Right lobe of liver (tissue), 6 donors: Measurements from ENCODE around the gene PON2. TPM values are rescaled to one million over a fixed set of nuclear protein-coding genes. Genes with fewer than 3 reads are reported as not detected.
A peak's percentile ranks its signal among the peaks of the same experiment; 100 is the strongest.

ENCODE experiments used
- ATAC-seq, 4 donors: fragments of 200-7000 bp; cut with Tn5 transposase; one replicate each; pipeline ENCODE4 v1.9.1; 2020; ENCODE audit warnings: mild to moderate bottlenecking in 4 of 4, moderate library complexity in 4 of 4
- DNase-seq, 3 donors: peaks; one replicate each; pipeline ENCODE4 v3.0.0-alpha.2; 2020
- H3K27ac ChIP-seq, 3 donors: fragments of 200-600 bp; one replicate each; pipeline ENCODE4 v1.8.0; 2022
- H3K27me3 ChIP-seq, 2 donors: fragments of 200-600 bp; one replicate each; pipeline ENCODE4 v1.8.0; 2022
- H3K36me3 ChIP-seq, 4 donors: fragments of 200-600 bp; sonication (generic) in 1 of 4; one replicate each; pipeline versions ENCODE4 v1.5.1 to v1.8.0; 2017 to 2022; ENCODE audit warnings: control low read depth in 1 of 4
- H3K4me1 ChIP-seq, 4 donors: fragments of 200-600 bp; sonication (generic) in 1 of 4; one replicate each; pipeline versions ENCODE4 v1.5.1 to v1.8.0; 2017 to 2022; ENCODE audit warnings: control low read depth in 1 of 4
- H3K4me3 ChIP-seq, 3 donors: fragments of 200-600 bp; one replicate each; pipeline ENCODE4 v1.8.0; 2022
- H3K9me3 ChIP-seq, 4 donors: fragments of 200-600 bp; sonication (generic) in 1 of 4; one replicate each; pipeline versions ENCODE4 v1.5.1 to v1.8.0; 2017 to 2022; ENCODE audit warnings: control low read depth in 1 of 4
- POLR2A ChIP-seq: fragments of 450-650 bp; IDR thresholded peaks from one replicate; pipeline ENCODE4 v1.6.1; 2017; ENCODE audit warnings: antibody characterized with exemption, mild to moderate bottlenecking
- WGBS: methylation state at CpG from one replicate; pipeline ENCODE4 v1.1.6; 2018; ENCODE audit warnings: low coverage, low lambda C conversion rate; ENCODE audit not compliant: insufficient coverage; ENCODE audit errors: missing lambda C conversion rate; 5-methylcytosine and 5-hydroxymethylcytosine counted together
- intact Hi-C, 2 donors: fragments of 100-400 bp; cut with DNase I; formaldehyde crosslinking; loops; one replicate each; pipeline versions ENCODE4 v1.11.2 to v1.14.1; 2022
- total RNA-seq, 6 experiments: library from RNA; depleted of rRNA in 2 of 6; stranded (reverse); fragments of >200 nt in 2 of 6; fragmentation: NEBNext Ultra II Directional in 3 of 6; extraction: Animal tissue kit (Norgen Biotek cat#: 25700) in 3 of 6; gene quantifications; one replicate each; pipeline versions ENCODE4 v1.1.0 to v1.2.4, GENCODE V29; 2016 to 2023
- TF ChIP-seq, protein P1 (sequence below), 4 donors: fragments of 200-600 bp in 3 of 4; fragments of 450-650 bp in 1 of 4; IDR thresholded peaks; one replicate each; pipeline versions ENCODE4 v1.5.1 to v1.8.0; 2016 to 2022; ENCODE audit warnings: antibody characterized with exemption in 4 of 4, mild to moderate bottlenecking in 2 of 4
- donor health status: DM: no; HTN: yes; CAD: no.
- donor health status: DM: no; HTN: no; CAD: no.
- donor health status: DM: no; HTN: no; CAD: no.
- donor health status: DM: no; HTN: yes; CAD: no.
- donor health status: DM: no; HTN: yes; CAD: no.

Gene PON2
- total RNA-seq, 6 experiments from 2014 or later = 78.6 to 273 (median 127) TPM

GRCh38 chr7:95397381-95397780 lies 37.4 kb downstream of the PON2 start:
- H3K36me3 ChIP-seq = no peaks in the 10 kb centered on the region
- ATAC-seq (peak; percentile 16 to 28 (median 18)), DNase-seq (no peak)
- 30% methylated on average over 3 of the region's 3 CpGs for WGBS
- H3K27me3 ChIP-seq = no peaks in the 10 kb centered on the region
- peak overlapping the region; percentile 61 to 96 (median 96) for H3K27ac ChIP-seq
- H3K9me3 ChIP-seq = no peaks in the 10 kb centered on the region
- peaks cover 0 to 40% (median 0%) of the 10 kb centered on the region in 4 donors for H3K4me1 ChIP-seq
- peak overlapping the region; percentile 62 to 73 (median 71) for H3K4me3 ChIP-seq
- TF ChIP-seq, protein P1, sequence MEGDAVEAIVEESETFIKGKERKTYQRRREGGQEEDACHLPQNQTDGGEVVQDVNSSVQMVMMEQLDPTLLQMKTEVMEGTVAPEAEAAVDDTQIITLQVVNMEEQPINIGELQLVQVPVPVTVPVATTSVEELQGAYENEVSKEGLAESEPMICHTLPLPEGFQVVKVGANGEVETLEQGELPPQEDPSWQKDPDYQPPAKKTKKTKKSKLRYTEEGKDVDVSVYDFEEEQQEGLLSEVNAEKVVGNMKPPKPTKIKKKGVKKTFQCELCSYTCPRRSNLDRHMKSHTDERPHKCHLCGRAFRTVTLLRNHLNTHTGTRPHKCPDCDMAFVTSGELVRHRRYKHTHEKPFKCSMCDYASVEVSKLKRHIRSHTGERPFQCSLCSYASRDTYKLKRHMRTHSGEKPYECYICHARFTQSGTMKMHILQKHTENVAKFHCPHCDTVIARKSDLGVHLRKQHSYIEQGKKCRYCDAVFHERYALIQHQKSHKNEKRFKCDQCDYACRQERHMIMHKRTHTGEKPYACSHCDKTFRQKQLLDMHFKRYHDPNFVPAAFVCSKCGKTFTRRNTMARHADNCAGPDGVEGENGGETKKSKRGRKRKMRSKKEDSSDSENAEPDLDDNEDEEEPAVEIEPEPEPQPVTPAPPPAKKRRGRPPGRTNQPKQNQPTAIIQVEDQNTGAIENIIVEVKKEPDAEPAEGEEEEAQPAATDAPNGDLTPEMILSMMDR (IDR thresholded peaks at IDR 0.05) = no peak
- TF ChIP-seq POLR2A = no peak
- intact Hi-C loops = no loop called here

DNA sequence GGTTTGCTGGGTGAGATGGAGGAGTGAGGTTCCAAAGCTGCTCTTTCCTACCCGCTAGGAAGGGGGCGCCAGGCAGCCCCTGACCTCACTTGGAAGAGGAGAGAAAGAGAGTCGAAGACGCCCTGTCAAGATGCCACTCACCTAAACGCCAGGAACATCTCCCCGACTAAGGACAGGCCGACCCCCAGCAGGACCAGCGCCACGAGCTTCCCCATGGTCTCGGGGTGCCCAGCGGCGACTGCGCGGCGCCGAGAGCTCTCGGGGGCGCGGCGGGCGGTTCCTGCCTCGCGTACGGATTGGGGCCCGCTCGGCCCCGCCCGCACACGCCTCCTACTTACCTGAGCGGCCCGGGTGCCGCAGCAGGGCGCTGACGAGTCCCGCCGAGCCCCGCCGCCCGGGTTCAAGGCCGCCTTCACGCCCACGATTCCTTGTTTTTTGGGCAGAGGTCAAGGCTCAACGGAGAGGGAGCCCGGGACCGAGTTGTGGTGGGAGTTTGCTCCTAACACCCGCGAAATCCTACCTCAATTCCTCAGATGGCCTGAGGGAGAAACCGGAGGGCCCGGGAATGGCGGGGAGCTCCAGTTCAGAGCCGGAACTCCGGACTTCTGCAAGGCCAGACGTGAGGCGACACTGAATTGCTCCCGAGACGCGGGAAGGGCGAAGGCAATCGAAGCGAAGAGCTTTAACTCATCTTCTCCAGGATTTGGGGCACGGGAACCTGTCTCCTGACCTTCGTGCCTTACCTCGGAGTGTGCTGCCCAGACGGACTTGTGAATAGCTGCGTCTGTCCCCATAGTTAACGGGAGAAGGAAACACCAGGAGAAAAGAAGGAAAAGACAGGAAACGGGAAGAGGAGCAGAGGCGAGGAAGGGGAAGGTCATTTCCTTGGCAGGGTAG lies 38.4 kb downstream of the PON2 start, which contains the start of gene PON3:
Gene PON3, minus strand, starts transcription at position 240 of the 897 bp plus-strand sequence. Its CDS starts 25 bp downstream, at position 215.
- H3K27me3 ChIP-seq = no peaks in the 10 kb centered on the region
- no peaks in the 10 kb centered on the region for H3K9me3 ChIP-seq
- peak; percentile 87 for TF ChIP-seq POLR2A
- TF ChIP-seq, protein P1 (IDR thresholded peaks at IDR 0.05) = peak; percentile 32 to 50 (median 47)
- ATAC-seq = peak; percentile 81 to 93 (median 87)
- H3K4me1 ChIP-seq = peaks cover 0 to 37% (median 0%) of the 10 kb centered on the region in 4 donors
- H3K4me3 ChIP-seq = peak within 1 kb of the TSS; percentile 62 to 73 (median 71)
- peak; percentile 77 to 90 (median 88) for DNase-seq
- WGBS = 6% methylated on average over 39 of the region's 68 CpGs
- H3K27ac ChIP-seq = peak within 1 kb of the TSS; percentile 61 to 96 (median 96)
- intact Hi-C loops = no loop called here
- no peaks in the 10 kb centered on the region for H3K36me3 ChIP-seq

GRCh38 chr7:95395755-95396135 lies 39.1 kb downstream of the PON2 start:
- intact Hi-C loops = no loop called here
- 26% methylated on average over 11 of the region's 11 CpGs for WGBS
- Histone ChIP-seq H3K27ac (peak overlapping the region; percentile 61 to 96 (median 96)), H3K4me3 (peak overlapping the region; percentile 62 to 73 (median 71)), H3K9me3 (no peaks in the 10 kb centered on the region), H3K27me3 (no peaks in the 10 kb centered on the region), H3K36me3 (no peaks in the 10 kb centered on the region), H3K4me1 (peaks cover 0 to 33% (median 0%) of the 10 kb centered on the region in 4 donors)
- ATAC-seq (peak; percentile 10 to 36 (median 18)), DNase-seq (no peak)
- no peak for TF ChIP-seq POLR2A
- TF ChIP-seq, protein P1 (IDR thresholded peaks at IDR 0.05) = no peak

DNA sequence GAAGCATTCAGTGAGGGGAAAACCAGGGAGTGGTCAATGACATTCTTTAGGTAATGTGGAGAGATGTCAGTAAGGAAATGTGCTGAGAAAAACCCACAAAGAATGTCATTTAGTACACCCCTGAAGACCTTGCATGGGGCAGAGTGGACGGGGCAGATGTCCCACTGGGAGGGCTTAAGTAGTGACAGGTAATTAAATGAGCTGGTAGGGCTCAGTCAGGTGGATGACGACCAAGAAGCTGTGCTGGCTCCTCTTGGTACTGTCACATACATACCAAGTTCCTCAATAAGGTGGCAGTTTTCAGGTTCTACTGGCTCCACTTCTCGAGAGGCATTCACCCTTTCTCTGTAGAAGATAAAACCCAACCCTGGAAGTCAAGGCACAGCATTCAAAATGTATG lies 40.5 kb downstream of the PON2 start:
- Histone ChIP-seq H3K27ac (peak overlapping the region in 2 of 3 donors; percentile 96), H3K36me3 (peaks cover 0 to 6% (median 3%) of the 10 kb centered on the region in 4 donors), H3K4me1 (peaks cover 0 to 20% (median 0%) of the 10 kb centered on the region in 4 donors), H3K9me3 (no peaks in the 10 kb centered on the region), H3K27me3 (no peaks in the 10 kb centered on the region), H3K4me3 (peak overlapping the region in 2 of 3 donors; percentile 71 to 73)
- no peak for ATAC-seq
- no peak for DNase-seq
- intact Hi-C loops = no loop called here
- WGBS = 69% methylated on average over 3 of the region's 3 CpGs
- TF ChIP-seq POLR2A = no peak
- TF ChIP-seq, protein P1 (IDR thresholded peaks at IDR 0.05) = no peak
